ENCODE data around the gene RCAN3.
"Not testable (repeated sequence)": the region's sequence is repeated elsewhere in the genome, so short reads cannot be mapped to it uniquely, and the experiment has no call there.

RCAN3 gene

DNA sequence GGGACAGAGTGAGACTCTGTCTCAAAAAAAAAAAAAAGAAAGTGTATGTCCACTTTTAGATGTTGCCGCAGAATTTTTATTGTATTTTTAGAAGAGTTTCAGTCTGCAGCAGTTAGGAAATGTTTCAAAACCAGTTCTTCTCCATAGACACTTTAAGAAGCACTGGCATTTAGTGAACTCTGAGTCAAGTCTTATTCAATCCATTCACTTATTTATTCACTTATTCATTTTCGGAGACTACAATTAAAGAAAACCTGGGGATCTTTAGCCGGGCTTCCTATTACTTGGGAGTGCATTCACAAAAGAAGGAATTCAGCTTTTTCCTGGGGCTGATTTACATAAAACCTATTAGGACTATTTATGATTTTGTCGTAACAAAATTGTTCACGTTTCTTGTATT, 12.3 kb downstream of the RCAN3 start:
- DNase-seq (ENCODE audit: low read depth) = no peak

DNA sequence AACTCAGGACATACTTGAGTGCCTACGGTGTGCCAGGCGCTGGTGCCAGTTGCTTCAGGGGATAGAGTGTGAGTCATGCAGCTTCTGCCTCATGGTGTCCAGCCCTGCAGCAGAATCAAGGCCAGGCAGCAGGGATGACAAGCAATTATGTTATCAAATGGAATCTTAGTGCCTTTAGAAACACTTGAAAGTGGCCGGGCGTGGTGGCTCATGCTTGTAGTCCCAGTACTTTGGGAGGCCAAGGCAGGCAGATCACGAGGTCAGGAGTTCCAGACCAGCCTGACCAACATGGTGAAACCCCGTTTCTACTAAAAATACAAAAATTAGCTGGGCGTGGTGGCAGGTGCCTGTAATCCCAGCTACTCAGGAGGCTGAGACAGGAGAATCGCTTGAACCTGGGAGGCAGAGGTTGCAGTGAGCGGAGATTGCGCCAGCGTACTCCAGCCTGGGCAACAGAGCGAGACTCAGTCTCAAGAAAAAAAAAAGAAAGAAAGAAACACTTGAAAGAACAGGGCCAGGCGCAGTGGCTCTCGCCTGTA, 13.1 kb downstream of the RCAN3 start:
- not testable (repeated sequence) for DNase-seq (ENCODE audit: low read depth)

DNA sequence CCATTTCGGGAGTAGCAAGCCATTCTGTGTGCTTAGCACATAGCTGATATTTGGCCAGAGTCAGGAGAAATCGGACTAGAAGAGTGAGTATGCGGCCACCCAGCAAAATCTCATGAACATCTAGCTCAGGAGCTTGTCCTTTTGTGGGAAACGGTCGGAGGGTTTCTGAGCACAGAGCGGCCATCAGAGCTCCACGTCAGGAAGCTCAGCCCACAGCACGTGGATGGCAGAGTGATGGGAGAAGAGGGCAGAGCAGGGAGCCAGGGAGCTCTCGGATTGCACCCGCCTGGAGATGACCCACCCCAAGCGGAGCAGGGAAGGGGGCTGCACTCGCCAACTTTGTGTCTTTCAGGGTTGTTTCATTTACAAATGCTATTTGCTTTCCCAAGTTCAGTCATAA, 13.9 kb downstream of the RCAN3 start:
- no peak for DNase-seq (ENCODE audit: low read depth)

DNA sequence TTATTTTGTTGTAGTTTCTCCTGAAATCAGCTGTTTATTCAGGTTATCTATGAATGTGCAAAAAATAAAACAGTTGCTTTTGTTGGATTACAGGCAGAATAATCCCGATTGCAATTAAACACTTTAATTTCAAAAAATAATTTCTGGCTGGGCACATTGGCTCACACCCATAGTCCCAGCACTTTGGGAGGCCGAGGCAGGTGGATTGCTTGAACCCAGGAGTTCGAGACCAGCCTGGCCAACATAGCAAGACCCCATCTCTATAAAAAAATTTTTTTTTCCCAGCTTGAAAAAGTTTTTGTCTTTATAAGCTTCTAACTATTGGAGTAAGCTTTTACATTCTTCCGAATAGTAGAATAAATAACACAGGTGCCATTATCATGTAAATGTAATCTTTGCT, 15.3 kb downstream of the RCAN3 start:
- DNase-seq (ENCODE audit: low read depth) = no peak

DNA sequence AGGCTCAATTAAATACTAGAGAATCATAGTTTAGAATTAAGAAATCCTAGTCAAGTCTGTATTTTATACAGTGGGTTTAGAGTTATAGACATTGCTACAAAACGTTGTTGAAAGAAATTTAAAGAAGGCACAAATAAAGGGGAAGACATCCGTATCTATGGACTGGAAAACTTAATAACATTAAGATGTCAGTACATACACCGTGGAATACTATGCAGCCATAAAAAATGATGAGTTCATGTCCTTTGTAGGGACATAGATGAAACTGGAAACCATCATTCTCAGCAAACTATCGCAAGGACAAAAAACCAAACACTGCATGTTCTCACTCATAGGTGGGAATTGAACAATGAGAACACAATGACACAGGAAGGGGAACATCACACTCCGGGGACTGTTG, 17.6 kb downstream of the RCAN3 start:
- not testable (repeated sequence) for DNase-seq (ENCODE audit: low read depth)

DNA sequence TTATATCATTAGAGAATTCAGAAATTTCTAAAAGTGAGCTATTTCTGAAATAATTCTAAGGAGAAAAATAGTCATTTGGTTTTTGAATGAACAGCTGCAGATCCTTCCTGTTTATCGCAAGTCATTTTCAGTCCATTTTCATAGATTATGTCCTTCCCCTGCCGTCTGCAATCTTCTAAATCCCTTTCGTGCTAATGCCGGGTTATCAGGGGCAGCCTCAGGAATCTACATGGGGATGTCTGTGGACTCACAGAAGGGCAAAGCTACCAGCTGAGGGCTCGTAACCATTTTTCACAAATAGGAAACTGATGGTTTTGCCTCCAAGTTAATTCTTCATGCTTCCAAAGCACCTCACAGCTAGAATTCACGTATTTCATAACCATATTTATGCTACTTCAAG, 23.0 kb downstream of the RCAN3 start:
- DNase-seq (ENCODE audit: low read depth) = no peak

DNA sequence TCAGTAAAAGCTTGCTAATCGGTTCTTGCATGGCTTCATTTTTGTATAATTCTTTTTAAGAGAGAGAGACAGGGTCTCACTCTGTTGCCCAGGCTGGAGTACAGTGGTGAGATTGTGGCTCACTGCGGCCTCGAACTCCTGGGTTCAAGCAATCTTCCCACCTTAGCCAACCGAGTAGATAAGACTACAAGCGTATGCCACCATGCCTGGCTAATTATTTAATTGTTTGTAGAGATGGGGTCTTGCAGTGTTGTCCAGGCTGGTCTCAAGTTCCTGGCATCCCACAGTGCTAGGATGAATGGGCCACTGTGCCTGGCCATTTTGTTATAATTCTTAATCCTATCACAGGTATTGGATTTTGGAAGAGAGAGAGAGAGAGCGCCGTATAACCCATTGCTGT, 23.4 kb downstream of the RCAN3 start:
- DNase-seq (ENCODE audit: low read depth) = no peak

DNA sequence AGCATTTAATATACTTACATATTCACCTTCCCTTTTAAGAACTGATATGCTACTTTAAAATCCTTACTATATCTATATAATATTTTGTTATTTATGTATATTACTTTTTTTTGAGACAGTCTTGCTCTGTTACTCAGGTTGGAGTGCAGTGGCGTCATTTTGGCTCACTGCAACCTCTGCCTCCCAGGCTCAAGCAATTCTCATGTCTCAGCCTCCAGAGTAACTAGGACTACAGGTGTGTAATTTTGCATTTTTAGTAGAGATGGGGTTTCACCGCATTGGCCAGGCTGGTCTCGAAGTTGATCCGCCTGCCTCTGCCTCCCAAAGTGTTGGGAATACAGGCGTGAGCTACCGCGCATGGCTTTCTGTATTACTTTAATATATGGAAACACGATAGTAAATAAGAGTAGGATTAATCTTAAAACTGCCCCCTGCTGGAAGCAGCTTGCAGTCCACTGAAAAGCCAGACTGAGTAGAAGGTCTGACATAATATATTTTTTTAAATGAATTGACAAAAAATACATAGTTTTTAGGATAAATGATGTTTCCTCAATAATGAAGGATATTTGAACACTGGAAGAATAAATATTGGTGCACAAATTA, 24.4 kb downstream of the RCAN3 start:
- no peak for DNase-seq (ENCODE audit: low read depth)

DNA sequence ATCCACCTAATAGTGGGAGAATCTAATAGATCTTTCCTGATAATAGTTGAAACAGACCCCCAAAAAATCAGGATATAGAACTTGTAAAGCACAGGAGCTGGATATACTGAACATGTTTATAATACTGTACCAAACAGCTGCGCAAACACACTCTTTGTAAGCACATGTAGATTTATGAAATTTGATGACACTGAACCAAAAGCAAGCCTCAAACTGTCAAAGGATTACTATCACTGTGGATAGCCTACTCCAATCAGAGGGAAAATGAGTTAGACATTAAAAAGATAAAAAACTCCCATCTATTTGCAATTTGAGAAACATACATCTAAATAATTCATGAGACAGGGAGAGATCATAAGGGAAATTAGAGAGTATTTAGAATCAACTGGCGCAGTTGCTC, 26.1 kb downstream of the RCAN3 start:
- DNase-seq (ENCODE audit: low read depth) = no peak

DNA sequence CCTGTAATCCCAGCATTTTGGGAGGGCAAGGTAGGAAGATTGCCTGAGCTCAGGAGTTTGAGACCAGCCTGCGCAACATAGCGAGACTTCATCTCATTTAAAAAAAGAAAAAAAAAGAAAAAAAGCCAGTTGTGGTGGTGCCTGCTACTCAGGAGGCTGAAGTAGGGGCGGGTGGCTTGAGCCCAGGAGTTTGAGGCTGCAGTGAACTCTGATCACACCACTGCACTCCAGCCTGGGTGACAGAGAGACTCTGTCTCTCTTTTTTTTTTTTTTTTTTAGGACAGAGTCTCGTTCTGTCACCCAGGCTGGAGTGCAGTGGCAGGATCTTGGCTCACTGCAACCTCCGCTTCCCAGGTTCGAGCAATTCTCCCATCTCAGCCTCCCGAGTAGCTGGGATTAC, 26.7 kb downstream of the RCAN3 start:
- not testable (repeated sequence) for DNase-seq (ENCODE audit: low read depth)

DNA sequence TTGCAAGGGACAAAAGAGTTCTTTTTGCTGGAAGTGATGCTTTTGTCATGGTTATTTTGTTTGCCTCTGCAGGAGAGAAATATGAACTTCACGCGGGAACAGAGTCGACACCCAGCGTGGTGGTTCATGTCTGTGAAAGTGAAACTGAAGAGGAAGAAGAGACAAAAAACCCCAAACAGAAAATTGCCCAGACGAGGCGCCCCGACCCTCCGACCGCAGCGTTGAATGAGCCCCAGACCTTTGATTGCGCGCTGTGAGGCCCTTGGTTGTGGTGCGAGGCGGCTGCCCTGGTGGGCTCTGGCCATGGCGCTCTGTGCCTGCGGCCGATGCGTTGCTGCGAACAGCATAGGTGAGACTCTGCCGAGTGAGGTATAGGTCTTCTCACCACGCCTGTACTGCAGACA, 32.4 kb downstream of the RCAN3 start:
- DNase-seq (ENCODE audit: low read depth) = peak; percentile 33

DNA sequence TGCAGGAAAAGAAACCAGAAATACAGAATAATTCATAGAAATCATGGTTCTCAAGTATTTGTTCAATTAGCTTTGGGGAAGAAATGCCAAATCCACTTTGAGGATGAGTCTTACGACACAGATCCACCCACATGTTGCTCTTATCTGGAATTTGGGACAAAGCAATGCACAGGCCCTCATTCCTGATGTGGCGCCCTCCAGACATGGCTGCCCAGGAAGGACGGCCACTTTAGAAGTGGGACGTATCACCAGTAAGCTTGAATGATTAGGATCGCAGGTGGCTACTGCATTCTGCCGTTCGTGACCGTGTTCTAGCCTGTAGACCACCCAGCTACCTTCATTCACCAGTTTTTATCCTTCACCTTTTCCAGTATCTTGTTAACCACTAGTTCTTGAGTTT, 33.1 kb downstream of the RCAN3 start:
- DNase-seq (ENCODE audit: low read depth) = no peak

DNA sequence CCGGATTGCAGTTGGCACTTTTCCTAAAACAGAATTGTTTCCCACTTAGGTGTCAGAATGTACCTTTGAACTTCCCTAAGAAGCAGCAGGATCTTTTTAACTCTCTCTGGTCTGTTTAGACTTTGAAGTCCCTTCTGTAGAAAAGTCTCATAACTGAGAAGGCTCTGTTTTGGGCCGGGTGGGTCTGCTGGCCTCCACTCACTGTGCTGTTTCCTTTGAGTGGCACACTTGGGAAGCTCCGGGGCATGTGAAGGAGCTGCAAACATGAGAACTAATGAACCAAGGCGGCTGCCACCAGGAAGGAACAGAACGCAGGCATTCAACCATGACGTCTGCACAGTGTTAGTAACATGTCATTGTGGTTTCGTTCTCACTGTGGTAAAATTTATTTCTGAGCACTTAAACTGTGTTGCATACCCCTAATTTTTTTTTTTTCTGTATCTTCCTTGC, 33.8 kb downstream of the RCAN3 start:
- DNase-seq (ENCODE audit: low read depth) = peak; percentile 21

DNA sequence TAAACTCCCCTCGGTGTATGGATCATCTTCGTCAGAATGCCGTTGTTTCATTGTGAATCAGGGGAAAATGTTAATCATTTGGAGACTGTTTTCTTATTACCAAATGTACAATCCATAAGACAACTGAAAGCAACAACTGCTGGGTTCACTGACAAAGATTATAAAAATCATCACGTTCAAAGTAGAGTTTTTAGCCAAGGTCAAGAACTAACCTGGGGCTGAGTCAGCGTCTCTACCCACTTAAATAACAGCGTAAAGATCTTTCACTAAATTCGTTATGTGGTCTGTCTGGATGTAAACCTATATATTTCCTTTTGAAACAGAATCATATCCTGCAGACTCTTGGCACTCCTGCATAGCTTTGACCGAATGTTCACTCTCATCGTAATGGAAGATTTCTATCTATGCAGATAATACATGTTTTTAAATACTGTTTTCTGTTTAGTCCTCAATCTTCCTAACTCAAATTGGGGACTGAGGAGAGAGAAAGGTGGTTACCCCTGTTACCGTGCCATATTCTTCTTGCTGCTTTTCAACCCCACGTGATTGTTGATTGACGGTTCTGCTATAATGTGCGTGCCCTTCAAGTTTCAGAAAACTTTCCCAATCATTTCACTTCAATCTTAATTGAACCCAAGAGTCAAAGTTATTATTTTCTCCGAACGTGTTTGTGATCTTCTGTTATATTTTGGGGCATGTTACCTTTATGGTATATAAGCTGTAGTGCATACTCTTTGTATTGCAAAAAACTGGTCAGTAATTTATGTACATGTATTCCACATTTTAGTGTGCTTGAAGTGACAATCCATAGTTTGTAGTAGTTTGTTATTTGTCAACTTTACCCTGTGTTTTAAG, 37.6 kb downstream of the RCAN3 start:
- DNase-seq (ENCODE audit: low read depth) = no peak

DNA sequence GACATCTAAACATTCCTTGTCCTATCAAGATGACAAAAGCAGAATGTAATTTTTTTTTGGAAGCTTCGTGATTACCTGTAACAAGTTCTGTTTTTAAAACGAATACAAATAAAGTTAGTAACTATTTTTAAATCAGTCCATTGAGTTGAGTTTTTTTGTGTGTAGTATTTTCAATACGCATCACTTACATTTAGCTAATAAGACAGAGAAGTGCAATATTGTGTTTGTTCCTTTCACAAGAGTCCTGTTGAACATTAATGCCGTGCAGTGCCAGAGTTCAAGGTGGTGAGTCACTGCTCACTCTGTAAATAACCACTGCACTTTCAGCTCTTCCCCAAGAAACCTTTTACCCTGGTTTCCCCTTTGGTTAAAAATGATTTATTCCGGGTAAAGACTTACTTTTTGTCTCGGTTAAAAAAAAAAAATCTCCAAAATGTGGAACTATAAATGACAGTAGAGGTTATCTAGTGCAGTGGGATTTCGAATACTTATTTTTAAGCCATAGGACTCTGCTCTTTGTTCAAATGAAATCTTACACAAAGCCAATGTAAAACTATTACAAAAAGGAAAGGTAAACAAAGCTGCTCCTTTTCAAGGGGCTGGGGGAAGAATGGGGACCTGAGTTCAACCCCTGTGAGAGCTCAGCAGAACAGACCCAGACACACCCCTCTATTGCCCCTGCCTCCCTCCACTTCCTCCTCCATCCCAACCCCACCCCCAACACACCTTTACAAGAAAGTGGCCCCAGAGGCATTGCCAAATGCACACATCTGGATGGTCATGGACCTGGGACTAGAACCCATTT, 38.5 kb downstream of the RCAN3 start:
- no peak for DNase-seq (ENCODE audit: low read depth)

DNA sequence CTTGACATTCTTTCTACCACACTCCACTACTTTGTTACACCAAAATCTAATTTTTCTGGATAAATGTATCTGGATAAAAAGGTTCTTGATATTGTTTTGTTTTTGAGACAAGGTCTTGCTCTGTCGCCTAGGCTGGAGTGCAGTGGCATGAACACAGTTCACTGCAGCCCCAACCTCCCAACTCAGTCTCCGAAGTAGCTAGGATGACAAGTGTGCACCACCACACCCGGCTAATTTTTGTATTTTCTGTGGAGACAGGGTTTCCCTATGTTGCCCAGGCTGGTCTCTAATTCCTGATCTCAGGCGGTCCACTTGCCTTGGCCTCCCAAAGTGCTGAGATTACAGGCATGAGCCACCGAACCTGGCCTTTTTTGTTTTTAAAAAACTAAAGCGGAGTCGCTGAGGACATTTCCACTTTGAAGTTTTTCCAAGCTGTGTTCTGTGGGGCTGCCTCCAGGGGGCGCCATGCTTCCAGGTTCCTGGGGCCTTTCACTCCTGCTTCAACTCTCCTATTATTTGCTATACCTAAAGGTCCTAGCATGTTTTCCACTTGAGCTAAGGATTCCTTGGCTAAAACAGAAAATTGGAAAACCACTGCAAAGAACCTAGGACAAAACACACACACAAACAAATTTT, 39.2 kb downstream of the RCAN3 start:
- DNase-seq (ENCODE audit: low read depth) = no peak

DNA sequence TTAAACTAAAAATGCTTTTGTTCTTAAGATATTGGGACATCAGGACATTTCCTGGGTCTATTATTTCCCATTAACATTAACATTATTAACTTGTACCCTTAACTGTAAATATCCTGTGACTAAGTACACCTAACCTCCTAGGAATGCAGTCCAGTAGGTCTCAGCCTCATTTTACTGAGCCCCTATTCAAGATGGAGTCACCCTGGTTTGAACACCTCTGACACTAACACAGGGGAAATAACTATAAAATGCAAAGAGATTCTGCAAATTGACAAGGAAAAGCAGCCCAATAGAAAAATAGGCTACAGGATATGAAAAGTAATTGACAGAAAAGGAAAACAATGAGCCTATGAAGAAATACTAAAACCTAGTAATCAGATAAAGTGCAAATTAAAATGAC, 41.6 kb downstream of the RCAN3 start:
- no peak for DNase-seq (ENCODE audit: low read depth)

DNA sequence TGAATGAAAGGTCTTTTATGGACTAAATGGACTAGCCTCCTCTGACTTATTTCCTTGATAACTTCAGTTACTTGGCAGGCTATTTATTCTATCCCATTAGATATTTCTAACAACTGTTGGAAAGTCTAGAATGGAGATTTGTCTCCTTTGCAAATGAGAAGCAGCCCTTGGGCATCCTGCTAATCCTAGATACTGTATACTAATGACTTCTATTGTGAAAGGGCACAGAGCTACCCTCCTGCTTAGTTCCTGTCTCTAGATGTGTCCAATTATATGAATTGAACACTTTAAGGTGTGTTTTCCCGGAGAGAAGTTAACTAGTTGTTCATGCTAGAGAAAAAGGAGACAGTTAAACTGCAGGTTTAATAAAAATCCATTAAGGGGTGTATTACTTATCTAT, 43.0 kb downstream of the RCAN3 start:
- no peak for DNase-seq (ENCODE audit: low read depth)

DNA sequence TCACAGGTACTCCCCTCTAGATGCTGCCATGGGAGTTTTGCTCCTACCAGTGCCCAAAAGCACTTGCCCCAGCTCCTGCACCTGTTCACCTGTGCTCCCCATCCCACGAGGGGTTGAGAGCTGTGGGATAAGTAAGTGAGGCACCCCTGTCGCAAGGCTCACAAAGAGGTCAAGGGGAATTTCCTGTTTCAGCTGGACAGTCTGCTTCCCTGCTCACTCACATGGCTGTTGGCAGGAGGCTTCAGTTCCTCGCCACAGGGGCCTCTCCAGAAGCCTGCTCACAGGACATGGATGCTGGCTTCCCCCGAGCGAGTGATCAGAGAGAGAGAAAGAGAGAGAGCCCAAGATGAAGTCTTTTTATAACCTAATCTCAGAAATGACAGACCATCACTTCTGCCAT, 44.6 kb downstream of the RCAN3 start:
- DNase-seq (ENCODE audit: low read depth) = no peak

DNA sequence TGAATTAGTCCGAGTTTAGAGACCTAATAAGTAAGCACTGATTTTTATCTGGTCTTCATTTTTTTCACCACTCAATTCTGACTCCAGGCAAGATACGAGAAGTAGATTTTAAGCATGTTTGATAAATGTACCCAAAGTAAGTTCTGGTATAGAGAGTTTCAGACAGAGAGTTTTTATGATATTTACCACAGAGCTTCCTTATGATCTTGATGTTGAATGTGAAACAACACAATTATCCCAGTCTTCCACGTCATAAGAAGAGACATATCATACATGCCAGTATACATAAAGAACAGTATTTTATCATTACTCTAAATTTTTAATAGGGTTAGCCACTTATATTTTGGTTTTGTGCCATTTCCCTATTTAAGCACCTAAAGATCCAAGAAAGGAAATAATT, 45.4 kb downstream of the RCAN3 start:
- no peak for DNase-seq (ENCODE audit: low read depth)

DNA sequence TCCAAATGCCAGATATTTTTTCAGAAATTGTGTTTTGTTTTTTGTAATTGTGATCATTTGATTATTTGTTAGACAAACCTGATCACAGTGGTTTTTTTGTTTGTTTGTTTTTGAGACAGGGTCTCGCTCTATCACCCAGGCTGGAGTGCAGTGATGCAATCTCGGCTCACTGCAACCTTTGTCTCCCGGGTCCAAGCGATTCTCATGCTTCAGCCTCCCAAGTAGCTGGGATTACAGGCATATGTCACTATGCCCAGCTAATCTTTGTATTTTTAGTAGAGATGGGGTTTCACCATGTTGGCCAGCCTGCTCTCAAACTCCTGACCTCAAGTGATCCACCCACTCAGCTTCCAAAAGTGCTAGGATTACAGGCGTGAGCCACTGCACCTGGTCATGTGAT, 46.6 kb downstream of the RCAN3 start:
- DNase-seq (ENCODE audit: low read depth) = not testable (repeated sequence)

DNA sequence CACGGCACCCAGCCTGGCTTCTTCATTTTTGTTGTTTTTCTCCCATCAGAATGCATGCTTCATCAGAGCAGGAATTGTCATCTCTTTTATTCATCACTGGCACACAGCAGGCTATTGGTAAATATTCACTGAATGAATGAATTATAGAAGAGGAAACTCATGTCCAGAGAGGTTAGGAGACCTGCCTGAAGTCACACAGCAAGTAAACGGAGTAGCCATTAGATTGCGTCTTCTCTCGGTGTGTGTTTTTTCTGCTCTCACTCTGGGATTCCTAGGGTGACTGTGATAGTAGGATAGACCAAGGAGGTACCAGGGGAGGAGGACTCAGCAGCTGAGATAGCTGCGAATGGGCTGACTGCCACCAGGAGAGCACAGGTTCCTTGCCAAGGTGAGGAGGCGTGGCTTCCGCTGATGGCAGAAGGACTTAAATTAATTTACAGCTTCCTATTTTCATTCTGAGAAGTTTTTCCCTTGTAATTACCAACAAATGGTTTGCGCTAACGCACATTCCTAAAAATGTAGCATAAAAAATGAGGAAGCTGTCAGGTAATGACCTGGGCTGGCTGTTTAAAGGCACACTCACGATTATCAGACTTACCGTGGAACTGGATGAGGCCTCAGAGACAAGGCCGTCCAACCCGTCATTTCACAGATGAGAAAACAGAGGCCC, 48.8 kb downstream of the RCAN3 start:
- no peak for DNase-seq (ENCODE audit: low read depth)
